Fibroblast of lung (primary cell): ENCODE data around the gene ACTMAP. TPM values are rescaled to one million over a fixed set of nuclear protein-coding genes. Genes with fewer than 3 reads are reported as not detected.

Experiments used
- DNase-seq, 2 donors: peaks; one replicate each; pipeline versions ENCODE4 v3.0.0 to v3.0.0-alpha.2; 2010; ENCODE audit warnings: low read depth in 2 of 2
- H2AFZ ChIP-seq: 2 replicates; pipeline ENCODE4 v1.5.1; 2012; ENCODE audit warnings: low read length, control low read depth, inconsistent platforms
- H3K27ac ChIP-seq: 2 replicates; pipeline ENCODE4 v1.5.1; 2011; ENCODE audit warnings: low read length, control low read depth; ENCODE audit not compliant: insufficient read depth
- H3K27me3 ChIP-seq: 2 replicates; pipeline ENCODE4 v1.5.1; 2011; ENCODE audit warnings: mild to moderate bottlenecking, low read length; ENCODE audit not compliant: control insufficient read depth, insufficient read depth
- H3K36me3 ChIP-seq: 2 replicates; pipeline ENCODE4 v1.5.1; 2011; ENCODE audit warnings: low read length; ENCODE audit not compliant: control insufficient read depth, insufficient read depth
- H3K4me1 ChIP-seq: 2 replicates; pipeline ENCODE4 v1.5.1; 2011; ENCODE audit warnings: low read length; ENCODE audit not compliant: control insufficient read depth, insufficient read depth; ENCODE audit errors: extremely low read depth
- H3K4me2 ChIP-seq: 2 replicates; pipeline ENCODE4 v1.5.1; 2011; ENCODE audit warnings: low read length, control low read depth; ENCODE audit not compliant: insufficient read depth; ENCODE audit errors: extremely low read depth
- H3K4me3 ChIP-seq, 4 experiments: fragments of 200-600 bp in 1 of 4; sonication (generic) in 1 of 4; replicated peaks in 1 of 4; 2 replicates each; pipeline ENCODE4 v1.5.1; 2011 to 2016; ENCODE audit warnings: low read length in 4 of 4, low read depth in 3 of 4, mild to moderate bottlenecking in 3 of 4, control low read depth in 2 of 4, inconsistent platforms in 1 of 4, mixed read lengths in 1 of 4; ENCODE audit not compliant: insufficient read depth in 1 of 4; ENCODE audit errors: control extremely low read depth in 1 of 4
- H3K79me2 ChIP-seq: 2 replicates; pipeline ENCODE4 v1.5.1; 2012; ENCODE audit warnings: mild to moderate bottlenecking, low read length, inconsistent platforms; ENCODE audit not compliant: control insufficient read depth, insufficient read depth
- H3K9ac ChIP-seq: 2 replicates; pipeline ENCODE4 v1.5.1; 2011; ENCODE audit warnings: mild to moderate bottlenecking, low read length, control low read depth; ENCODE audit not compliant: insufficient read depth
- H3K9me3 ChIP-seq: 2 replicates; pipeline ENCODE4 v1.5.1; 2012; ENCODE audit warnings: low read depth, low read length; ENCODE audit not compliant: control insufficient read depth, insufficient read depth
- H4K20me1 ChIP-seq: 2 replicates; pipeline ENCODE4 v1.5.1; 2011; ENCODE audit warnings: low read length; ENCODE audit not compliant: control insufficient read depth, insufficient read depth; ENCODE audit errors: extremely low read depth
- EZH2 ChIP-seq: IDR thresholded peaks from 2 replicates; pipeline ENCODE4 v1.5.1; 2012; ENCODE audit warnings: low read length, control low read depth, mild to moderate bottlenecking; ENCODE audit errors: missing control alignments
- polyA plus RNA-seq, 2 donors: library from polyadenylated mRNA; depleted of rRNA in 1 of 2; stranded (reverse) in 1 of 2; unstranded in 1 of 2; fragments of >200 nt; gene quantifications; 2 replicates each; pipeline ENCODE4 v1.2.1, GENCODE V29; 2011 to 2012; ENCODE audit warnings: missing spikeins in 1 of 2
- total RNA-seq: library from RNA; depleted of rRNA; stranded (reverse); fragments of >200 nt; gene quantifications from 2 replicates; pipeline ENCODE4 v1.2.1, GENCODE V29; 2014
- TF ChIP-seq, protein P1 (sequence below), 2 donors: IDR thresholded peaks in 1 of 2; conservative IDR thresholded peaks in 1 of 2; 1 replicate in 1 of 2; 2 replicates in 1 of 2; pipeline ENCODE4 v1.5.1; 2011 to 2012; ENCODE audit warnings: low read length in 2 of 2, control low read depth in 1 of 2, inconsistent platforms in 1 of 2, low read depth in 1 of 2, mild to moderate bottlenecking in 1 of 2

Gene ACTMAP
- total and polyA plus RNA-seq, 2 donors (not counting 1 experiment from before 2014, with no cell fraction given), result 1.8 to 2.2 TPM

DNA sequence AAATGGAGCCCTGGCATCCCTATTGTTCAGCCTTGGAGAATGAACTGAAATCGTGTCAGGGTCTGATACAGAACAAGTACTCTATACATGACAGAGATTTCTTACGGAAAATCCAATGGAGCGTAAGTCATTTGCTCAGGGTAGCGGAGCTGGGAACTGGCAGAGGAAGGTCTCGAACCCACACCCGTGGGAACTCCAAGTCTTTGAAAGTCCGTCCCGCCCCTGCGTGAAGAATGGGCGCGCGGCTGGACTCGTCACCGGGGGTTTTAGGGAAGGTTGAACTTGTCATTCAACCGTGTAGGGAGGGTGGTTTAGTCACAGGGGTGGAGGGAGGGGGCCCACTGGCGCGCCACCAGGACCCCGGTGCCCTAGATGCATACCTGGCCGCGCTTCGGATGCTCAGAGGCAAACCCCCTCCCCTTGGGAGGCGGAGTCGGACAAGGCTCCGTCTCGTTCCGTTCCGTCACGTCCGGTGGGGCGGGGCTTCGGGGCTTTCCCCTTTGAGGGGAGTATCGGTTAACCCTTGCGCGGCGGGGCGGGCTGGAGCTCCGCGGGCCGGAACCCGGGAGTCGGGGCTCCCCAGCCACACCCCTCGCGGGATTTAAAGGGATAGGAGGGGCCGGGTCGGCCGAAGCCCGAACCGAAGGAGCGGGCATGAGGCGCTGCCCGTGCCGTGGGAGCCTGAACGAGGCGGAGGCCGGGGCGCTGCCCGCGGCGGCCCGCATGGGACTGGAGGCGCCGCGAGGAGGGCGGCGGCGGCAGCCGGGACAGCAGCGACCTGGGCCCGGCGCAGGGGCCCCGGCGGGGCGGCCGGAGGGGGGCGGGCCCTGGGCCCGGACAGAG lies 33.6 kb downstream of the ACTMAP start, which contains the start of the genes COQ8B and ITPKC:
Gene COQ8B (minus strand): TSS at position 405 of the 843 bp plus-strand sequence. CDS start 2,254 bp downstream, outside the sequence.
Gene ITPKC (plus strand): TSS at position 631 of the 843 bp plus-strand sequence. CDS start 24 bp downstream, at position 655.
- TF ChIP-seq, protein P1, sequence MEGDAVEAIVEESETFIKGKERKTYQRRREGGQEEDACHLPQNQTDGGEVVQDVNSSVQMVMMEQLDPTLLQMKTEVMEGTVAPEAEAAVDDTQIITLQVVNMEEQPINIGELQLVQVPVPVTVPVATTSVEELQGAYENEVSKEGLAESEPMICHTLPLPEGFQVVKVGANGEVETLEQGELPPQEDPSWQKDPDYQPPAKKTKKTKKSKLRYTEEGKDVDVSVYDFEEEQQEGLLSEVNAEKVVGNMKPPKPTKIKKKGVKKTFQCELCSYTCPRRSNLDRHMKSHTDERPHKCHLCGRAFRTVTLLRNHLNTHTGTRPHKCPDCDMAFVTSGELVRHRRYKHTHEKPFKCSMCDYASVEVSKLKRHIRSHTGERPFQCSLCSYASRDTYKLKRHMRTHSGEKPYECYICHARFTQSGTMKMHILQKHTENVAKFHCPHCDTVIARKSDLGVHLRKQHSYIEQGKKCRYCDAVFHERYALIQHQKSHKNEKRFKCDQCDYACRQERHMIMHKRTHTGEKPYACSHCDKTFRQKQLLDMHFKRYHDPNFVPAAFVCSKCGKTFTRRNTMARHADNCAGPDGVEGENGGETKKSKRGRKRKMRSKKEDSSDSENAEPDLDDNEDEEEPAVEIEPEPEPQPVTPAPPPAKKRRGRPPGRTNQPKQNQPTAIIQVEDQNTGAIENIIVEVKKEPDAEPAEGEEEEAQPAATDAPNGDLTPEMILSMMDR (conservative IDR thresholded peaks at IDR 0.05 in 1 of 2, IDR thresholded peaks at IDR 0.05 in 1 of 2; ENCODE audit: low read depth in 1 of 2, low read length in 2 of 2), result no peak
- TF ChIP-seq EZH2, result no peak
- no peaks in the 10 kb centered on the region for H3K9me3 ChIP-seq
- H4K20me1 ChIP-seq, result no peaks in the 10 kb centered on the region
- no peaks in the 10 kb centered on the region for H3K36me3 ChIP-seq
- no peaks in the 10 kb centered on the region for H3K27me3 ChIP-seq
- H3K4me3 ChIP-seq, result peak within 1 kb of the TSS; percentile 70 to 95 (median 78)
- H3K4me1 ChIP-seq, result peaks cover 8% of the 10 kb centered on the region
- peak within 1 kb of the TSS; percentile 98 for H3K27ac ChIP-seq
- DNase-seq, result peak; percentile 96 to 97
- H2AFZ ChIP-seq, result peak within 1 kb of the TSS; percentile 29
- H3K9ac ChIP-seq, result peak within 1 kb of the TSS; percentile 86
- H3K4me2 ChIP-seq, result peak within 1 kb of the TSS; percentile 92
- peaks cover 39% of the 10 kb centered on the region for H3K79me2 ChIP-seq

- H4K20me1 ChIP-seq, result no peaks in the 10 kb centered on the region
- peak overlapping the region; percentile 98 for H3K27ac ChIP-seq
- no peak overlapping the region for H2AFZ ChIP-seq
- H3K36me3 ChIP-seq, result peaks cover 1% of the 10 kb centered on the region
- H3K9me3 ChIP-seq, result no peaks in the 10 kb centered on the region
- no peak for DNase-seq
- peak overlapping the region; percentile 85 for H3K4me2 ChIP-seq
- peak overlapping the region; percentile 86 for H3K9ac ChIP-seq
- H3K4me1 ChIP-seq, result peaks cover 8% of the 10 kb centered on the region
- peak overlapping the region; percentile 63 to 95 (median 78) for H3K4me3 ChIP-seq
- no peak for TF ChIP-seq EZH2
- TF ChIP-seq, protein P1 (conservative IDR thresholded peaks at IDR 0.05 in 1 of 2, IDR thresholded peaks at IDR 0.05 in 1 of 2; ENCODE audit: low read depth in 1 of 2, low read length in 2 of 2), result no peak
- H3K79me2 ChIP-seq, result peaks cover 37% of the 10 kb centered on the region
- H3K27me3 ChIP-seq, result no peaks in the 10 kb centered on the region
Measured at GRCh38 chr19:40716031-40716481, 34.2 kb downstream of the ACTMAP start.
